H9 (cell line): Measurements from ENCODE around the gene P4HA3. TPM values are rescaled to one million over a fixed set of nuclear protein-coding genes. Genes with fewer than 3 reads are reported as not detected.

Experiments
- DNase-seq: peaks from one replicate; pipeline ENCODE4 v3.0.0-alpha.2; 2017
- H2AFZ ChIP-seq: one replicate; pipeline ENCODE4 v1.6.1; 2013; ENCODE audit warnings: mild to moderate bottlenecking, low read length, control low read depth, moderate library complexity
- H2AK5ac ChIP-seq: 2 replicates; pipeline ENCODE4 v1.6.1; 2013; ENCODE audit warnings: low read length, control low read depth, mixed read lengths; ENCODE audit not compliant: insufficient read length
- H2BK120ac ChIP-seq: one replicate; pipeline ENCODE4 v1.6.1; 2013; ENCODE audit warnings: low read depth, mild to moderate bottlenecking, low read length, control low read depth, inconsistent platforms; ENCODE audit not compliant: poor library complexity, severe bottlenecking
- H2BK12ac ChIP-seq: 2 replicates; pipeline ENCODE4 v1.6.1; 2013; ENCODE audit warnings: low read length, control low read depth, mixed read lengths, low read depth; ENCODE audit not compliant: insufficient read length
- H2BK15ac ChIP-seq: 2 replicates; pipeline ENCODE4 v1.6.1; 2013; ENCODE audit warnings: low read depth, low read length, control low read depth
- H2BK20ac ChIP-seq: one replicate; pipeline ENCODE4 v1.6.1; 2013; ENCODE audit warnings: low read depth, mild to moderate bottlenecking, low read length, control low read depth, inconsistent platforms; ENCODE audit not compliant: poor library complexity, severe bottlenecking
- H2BK5ac ChIP-seq: 2 replicates; pipeline ENCODE4 v1.6.1; 2013; ENCODE audit warnings: low read length, control low read depth, mixed read lengths; ENCODE audit not compliant: insufficient read length
- H3K14ac ChIP-seq: 2 replicates; pipeline ENCODE4 v1.6.1; 2013; ENCODE audit warnings: low read length, control low read depth; ENCODE audit not compliant: insufficient read depth
- H3K18ac ChIP-seq: 2 replicates; pipeline ENCODE4 v1.6.1; 2013; ENCODE audit warnings: low read depth, mild to moderate bottlenecking, mixed read lengths, low read length, control low read depth; ENCODE audit not compliant: insufficient read length
- H3K23ac ChIP-seq: 2 replicates; pipeline ENCODE4 v1.6.1; 2013; ENCODE audit warnings: low read length, control low read depth, mixed read lengths, low read depth; ENCODE audit not compliant: insufficient read length
- H3K23me2 ChIP-seq: 2 replicates; pipeline ENCODE4 v1.6.1; 2013; ENCODE audit warnings: low read depth, mild to moderate bottlenecking, mixed read lengths, low read length, control low read depth; ENCODE audit not compliant: insufficient read length, poor library complexity, severe bottlenecking
- H3K27ac ChIP-seq: 2 replicates; pipeline ENCODE4 v1.5.1; 2013; ENCODE audit warnings: low read length, control low read depth, mixed read lengths, low read depth; ENCODE audit not compliant: insufficient read length
- H3K27me3 ChIP-seq: 2 replicates; pipeline ENCODE4 v1.6.1; 2013; ENCODE audit warnings: low read length, control low read depth, inconsistent platforms; ENCODE audit not compliant: insufficient read depth
- H3K4ac ChIP-seq: 2 replicates; pipeline ENCODE4 v1.6.1; 2013; ENCODE audit warnings: low read depth, mild to moderate bottlenecking, control low read depth, inconsistent platforms, low read length, moderate library complexity
- H3K4me1 ChIP-seq: 2 replicates; pipeline ENCODE4 v1.6.1; 2013; ENCODE audit warnings: low read length, control low read depth, inconsistent platforms; ENCODE audit not compliant: insufficient read depth
- H3K4me2 ChIP-seq: 2 replicates; pipeline ENCODE4 v1.6.1; 2013; ENCODE audit warnings: low read length, control low read depth, mixed read lengths; ENCODE audit not compliant: insufficient read length, insufficient read depth
- H3K56ac ChIP-seq: 2 replicates; pipeline ENCODE4 v1.6.1; 2013; ENCODE audit warnings: low read depth, mild to moderate bottlenecking, mixed read lengths, low read length, control low read depth; ENCODE audit not compliant: insufficient read length
- H3K79me1 ChIP-seq: 2 replicates; pipeline ENCODE4 v1.6.1; 2013; ENCODE audit warnings: low read depth, mild to moderate bottlenecking, moderate library complexity, low read length, control low read depth, inconsistent platforms; ENCODE audit not compliant: insufficient read depth, poor library complexity, severe bottlenecking
- H3K79me2 ChIP-seq: 2 replicates; pipeline ENCODE4 v1.6.1; 2013; ENCODE audit warnings: low read length, control low read depth, inconsistent platforms; ENCODE audit not compliant: insufficient read depth
- H3K9ac ChIP-seq: 2 replicates; pipeline ENCODE4 v1.6.1; 2013; ENCODE audit warnings: low read length, control low read depth, mixed read lengths; ENCODE audit not compliant: insufficient read length; ENCODE audit errors: extremely low read depth
- H3K9me3 ChIP-seq: one replicate; pipeline ENCODE4 v1.6.1; 2013; ENCODE audit warnings: low read depth, low read length, inconsistent platforms; ENCODE audit not compliant: control insufficient read depth
- H3T11ph ChIP-seq: one replicate; pipeline ENCODE4 v1.6.1; 2013; ENCODE audit warnings: mild to moderate bottlenecking, low read length, control low read depth, inconsistent platforms
- H4K20me1 ChIP-seq: one replicate; pipeline ENCODE4 v1.6.1; 2013; ENCODE audit not compliant: control insufficient read depth, insufficient read length, insufficient read depth
- H4K5ac ChIP-seq: 2 replicates; pipeline ENCODE4 v1.6.1; 2013; ENCODE audit warnings: low read depth, mild to moderate bottlenecking, mixed read lengths, low read length, control low read depth; ENCODE audit not compliant: insufficient read length
- H4K8ac ChIP-seq: replicated peaks from 2 replicates; pipeline ENCODE4 v1.6.1; 2013; ENCODE audit warnings: low read length, control low read depth, mixed read lengths, low read depth; ENCODE audit not compliant: insufficient read length
- H4K91ac ChIP-seq: 2 replicates; pipeline ENCODE4 v1.6.1; 2013; ENCODE audit warnings: low read depth, mild to moderate bottlenecking, moderate library complexity, mixed read lengths, low read length, control low read depth; ENCODE audit not compliant: insufficient read length
- H3K27ac Mint-ChIP-seq, 3 experiments: 2 replicates in 2 of 3; 3 replicates in 1 of 3; pipeline ENCODE4 v1.8.0; 2020 to 2021; ENCODE audit warnings: mixed read lengths in 3 of 3, mild to moderate bottlenecking in 1 of 3, moderate library complexity in 1 of 3
- H3K27me3 Mint-ChIP-seq: 2 replicates; pipeline ENCODE4 v1.8.0; 2021; ENCODE audit warnings: low read depth, mild to moderate bottlenecking, moderate library complexity, mixed read lengths
- H3K36me3 Mint-ChIP-seq, 3 experiments: 2 replicates in 2 of 3; 3 replicates in 1 of 3; pipeline ENCODE4 v1.8.0; 2020 to 2021; ENCODE audit warnings: low read depth in 3 of 3, mixed read lengths in 3 of 3; ENCODE audit not compliant: insufficient read depth in 1 of 3
- H3K4me1 Mint-ChIP-seq, 2 experiments: 2 replicates each; pipeline ENCODE4 v1.8.0; 2020; ENCODE audit warnings: mixed read lengths in 2 of 2
- H3K4me3 Mint-ChIP-seq, 2 experiments: 2 replicates in 1 of 2; 3 replicates in 1 of 2; pipeline ENCODE4 v1.8.0; 2020 to 2021; ENCODE audit warnings: mild to moderate bottlenecking in 2 of 2, mixed read lengths in 2 of 2, moderate library complexity in 1 of 2
- H3K9me3 Mint-ChIP-seq, 2 experiments: 2 replicates in 1 of 2; 3 replicates in 1 of 2; pipeline ENCODE4 v1.8.0; 2020; ENCODE audit warnings: mild to moderate bottlenecking in 2 of 2, mixed read lengths in 2 of 2, moderate library complexity in 1 of 2
- WGBS: extraction: QIAGEN DNeasy Blood & Tissue Kit; methylation state at CpG from one replicate; pipeline ENCODE4 v1.1.7; 2013; ENCODE audit warnings: missing lambda C conversion rate, low lambda C conversion rate, mixed read lengths; ENCODE audit not compliant: insufficient read length; ENCODE audit errors: extremely low coverage; 5-methylcytosine and 5-hydroxymethylcytosine counted together
- total RNA-seq: library from RNA; stranded (reverse); gene quantifications from 2 replicates; pipeline ENCODE4 v1.2.1, GENCODE V29; 2021
- TF ChIP-seq, protein P1 (sequence below): fragments of 200-600 bp; sonication (generic); conservative IDR thresholded peaks from 3 replicates; pipeline ENCODE4 v1.8.0; 2021; ENCODE audit warnings: antibody characterized with exemption, mild to moderate bottlenecking

The P4HA3 gene
- total RNA-seq, 1 experiment from 2014 or later: not detected

DNA sequence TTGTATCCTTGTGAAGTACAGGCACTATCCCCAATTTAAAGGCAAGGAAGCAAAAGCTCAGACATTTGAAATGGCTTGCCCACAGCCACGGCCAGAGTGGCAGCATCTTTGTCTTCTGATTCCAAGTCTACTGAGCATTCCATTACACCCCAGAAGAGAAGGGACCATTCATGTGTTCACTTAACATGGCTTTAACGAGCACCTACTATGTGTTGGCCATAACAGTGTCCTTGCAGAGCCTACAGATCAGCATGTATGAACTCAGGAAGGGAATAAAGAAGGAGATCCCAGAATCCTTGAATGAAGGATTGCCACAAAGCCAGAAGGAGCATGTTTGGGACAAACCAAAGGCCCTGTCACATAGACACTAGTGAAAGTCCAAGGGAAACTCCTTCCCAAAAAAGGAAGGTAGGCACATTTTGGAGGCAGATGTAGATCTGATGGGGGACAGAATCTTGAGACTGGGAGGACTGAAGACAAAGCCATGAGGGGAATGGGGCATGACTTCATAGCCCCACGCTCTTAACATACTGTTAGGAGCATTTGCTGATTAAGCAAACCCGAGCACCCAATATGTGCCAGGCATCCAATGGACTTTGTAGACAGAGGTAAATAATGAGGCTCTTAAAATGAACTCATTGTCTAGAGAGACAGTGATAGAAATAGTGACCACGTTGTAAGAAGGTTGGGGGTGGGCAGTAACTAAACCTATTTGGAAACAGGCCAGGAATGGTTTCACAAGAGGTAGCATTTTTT, 54.9 kb downstream of the P4HA3 start:
- no peaks in the 10 kb centered on the region for H3K4me1 ChIP-seq
- no peak overlapping the region for H3K27ac Mint-ChIP-seq

More for the DNA sequence above, 54.9 kb downstream of the P4HA3 start:
- Histone ChIP-seq H3K23ac (no peak overlapping the region), H3K4ac (no peak overlapping the region), H4K91ac (no peak overlapping the region), H3K14ac (no peak overlapping the region), H3K79me2 (no peaks in the 10 kb centered on the region), H2BK15ac (no peak overlapping the region), H2BK5ac (no peak overlapping the region), H3K9me3 (no peaks in the 10 kb centered on the region), H4K5ac (no peak overlapping the region), H3T11ph (no peak overlapping the region), H3K27me3 (no peaks in the 10 kb centered on the region), H3K27ac (no peak overlapping the region), H4K8ac (no peak overlapping the region), H2BK120ac (no peak overlapping the region), H3K9ac (no peak overlapping the region), H2AK5ac (no peak overlapping the region), H4K20me1 (no peaks in the 10 kb centered on the region), H2BK20ac (no peak overlapping the region), H2BK12ac (no peak overlapping the region), H3K23me2 (no peaks in the 10 kb centered on the region), H3K18ac (no peak overlapping the region), H3K79me1 (no peaks in the 10 kb centered on the region), H2AFZ (no peak overlapping the region), H3K56ac (no peak overlapping the region), H3K4me2 (no peak overlapping the region)
- H3K36me3 Mint-ChIP-seq: peaks cover 3 to 28% (median 14%) of the 10 kb centered on the region in 3 experiments; a peak in 6 of 7 replicates
- H3K27me3 Mint-ChIP-seq: no peaks in the 10 kb centered on the region
- TF ChIP-seq, protein P1, sequence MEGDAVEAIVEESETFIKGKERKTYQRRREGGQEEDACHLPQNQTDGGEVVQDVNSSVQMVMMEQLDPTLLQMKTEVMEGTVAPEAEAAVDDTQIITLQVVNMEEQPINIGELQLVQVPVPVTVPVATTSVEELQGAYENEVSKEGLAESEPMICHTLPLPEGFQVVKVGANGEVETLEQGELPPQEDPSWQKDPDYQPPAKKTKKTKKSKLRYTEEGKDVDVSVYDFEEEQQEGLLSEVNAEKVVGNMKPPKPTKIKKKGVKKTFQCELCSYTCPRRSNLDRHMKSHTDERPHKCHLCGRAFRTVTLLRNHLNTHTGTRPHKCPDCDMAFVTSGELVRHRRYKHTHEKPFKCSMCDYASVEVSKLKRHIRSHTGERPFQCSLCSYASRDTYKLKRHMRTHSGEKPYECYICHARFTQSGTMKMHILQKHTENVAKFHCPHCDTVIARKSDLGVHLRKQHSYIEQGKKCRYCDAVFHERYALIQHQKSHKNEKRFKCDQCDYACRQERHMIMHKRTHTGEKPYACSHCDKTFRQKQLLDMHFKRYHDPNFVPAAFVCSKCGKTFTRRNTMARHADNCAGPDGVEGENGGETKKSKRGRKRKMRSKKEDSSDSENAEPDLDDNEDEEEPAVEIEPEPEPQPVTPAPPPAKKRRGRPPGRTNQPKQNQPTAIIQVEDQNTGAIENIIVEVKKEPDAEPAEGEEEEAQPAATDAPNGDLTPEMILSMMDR: no peak
- peaks cover 0 to 4% of the 10 kb centered on the region in 2 experiments; a peak in 2 of 5 replicates for H3K9me3 Mint-ChIP-seq
- no CpG with 5 or more reads among the region's 5 CpGs for WGBS
- H3K4me1 Mint-ChIP-seq: no peaks in the 10 kb centered on the region
- no peak overlapping the region for H3K4me3 Mint-ChIP-seq
- DNase-seq: no peak
